Fibroblast of the aortic adventitia (primary cell): ENCODE measurements around the gene PTPN5. TPM values are rescaled to one million over a fixed set of nuclear protein-coding genes. Genes with fewer than 3 reads are reported as not detected.
A peak's percentile ranks its signal among the peaks of the same experiment; 100 is the strongest.
"Not testable (repeated sequence)": the region's sequence is repeated elsewhere in the genome, so short reads cannot be mapped to it uniquely, and the experiment has no call there.

Experiments
- DNase-seq: peaks from one replicate; pipeline ENCODE4 v3.0.0-alpha.2; 2010; ENCODE audit warnings: low read depth
- H3K4me3 ChIP-seq: 2 replicates; pipeline ENCODE4 v1.5.1; 2011; ENCODE audit warnings: low read depth, mild to moderate bottlenecking, control low read depth, low read length, moderate library complexity
- total RNA-seq: library from RNA; depleted of rRNA; stranded (reverse); fragments of >200 nt; gene quantifications from 2 replicates; pipeline ENCODE4 v1.2.3, GENCODE V29; 2012; ENCODE audit warnings: low replicate concordance
- TF ChIP-seq, protein P1 (sequence below): IDR thresholded peaks from 2 replicates; pipeline ENCODE4 v1.5.1; 2011; ENCODE audit warnings: mild to moderate bottlenecking, low read length, control low read depth, inconsistent platforms; ENCODE audit not compliant: insufficient read depth

The PTPN5 gene
- total RNA-seq, result not detected in 2 replicates

DNA sequence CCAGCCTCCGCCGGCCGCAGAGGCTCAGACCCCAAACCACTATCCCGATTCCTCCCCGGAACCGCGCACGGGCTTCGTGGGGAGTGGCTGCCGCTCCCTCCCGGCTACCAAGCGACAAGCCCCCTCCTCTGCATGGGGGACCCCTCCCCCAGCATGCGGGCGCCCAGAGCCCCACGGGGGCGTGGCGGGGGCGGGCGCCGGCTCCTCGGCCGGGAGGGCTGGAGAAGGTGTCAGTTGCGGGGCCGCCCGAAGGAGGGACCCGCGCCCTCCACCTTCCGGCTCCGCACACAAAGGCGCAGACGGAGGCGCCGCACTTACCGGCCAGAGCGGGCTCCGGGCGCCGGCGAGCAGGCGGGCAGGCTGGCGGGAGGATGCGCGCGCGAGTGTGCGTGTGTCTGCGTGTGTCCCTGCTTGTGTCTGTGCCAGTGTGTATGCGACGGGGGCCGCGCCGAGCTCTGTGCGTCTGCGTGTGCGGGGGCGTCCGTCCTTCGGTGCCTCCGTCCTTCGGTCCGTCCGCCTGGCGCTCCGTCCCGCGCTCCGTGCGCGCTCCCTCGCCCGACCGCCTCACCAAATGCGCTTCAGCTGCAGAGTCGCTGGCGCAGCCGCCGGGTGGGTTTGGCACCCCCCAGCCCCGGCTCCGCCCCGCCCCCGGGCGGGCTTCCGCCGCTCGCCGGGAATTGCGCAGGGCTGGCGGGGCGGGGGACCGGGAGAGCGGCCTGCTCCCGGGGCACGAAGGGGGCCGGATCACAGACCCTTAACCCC is at the start of gene PTPN5:
PTPN5 (minus strand) TSS at position 592 of the 762 bp plus-strand sequence. CDS start 19,840 bp downstream, outside the sequence.
- peak within 1 kb of the TSS; percentile 25 for H3K4me3 ChIP-seq
- TF ChIP-seq, protein P1, sequence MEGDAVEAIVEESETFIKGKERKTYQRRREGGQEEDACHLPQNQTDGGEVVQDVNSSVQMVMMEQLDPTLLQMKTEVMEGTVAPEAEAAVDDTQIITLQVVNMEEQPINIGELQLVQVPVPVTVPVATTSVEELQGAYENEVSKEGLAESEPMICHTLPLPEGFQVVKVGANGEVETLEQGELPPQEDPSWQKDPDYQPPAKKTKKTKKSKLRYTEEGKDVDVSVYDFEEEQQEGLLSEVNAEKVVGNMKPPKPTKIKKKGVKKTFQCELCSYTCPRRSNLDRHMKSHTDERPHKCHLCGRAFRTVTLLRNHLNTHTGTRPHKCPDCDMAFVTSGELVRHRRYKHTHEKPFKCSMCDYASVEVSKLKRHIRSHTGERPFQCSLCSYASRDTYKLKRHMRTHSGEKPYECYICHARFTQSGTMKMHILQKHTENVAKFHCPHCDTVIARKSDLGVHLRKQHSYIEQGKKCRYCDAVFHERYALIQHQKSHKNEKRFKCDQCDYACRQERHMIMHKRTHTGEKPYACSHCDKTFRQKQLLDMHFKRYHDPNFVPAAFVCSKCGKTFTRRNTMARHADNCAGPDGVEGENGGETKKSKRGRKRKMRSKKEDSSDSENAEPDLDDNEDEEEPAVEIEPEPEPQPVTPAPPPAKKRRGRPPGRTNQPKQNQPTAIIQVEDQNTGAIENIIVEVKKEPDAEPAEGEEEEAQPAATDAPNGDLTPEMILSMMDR, result no peak
- DNase-seq, result no peak

DNA sequence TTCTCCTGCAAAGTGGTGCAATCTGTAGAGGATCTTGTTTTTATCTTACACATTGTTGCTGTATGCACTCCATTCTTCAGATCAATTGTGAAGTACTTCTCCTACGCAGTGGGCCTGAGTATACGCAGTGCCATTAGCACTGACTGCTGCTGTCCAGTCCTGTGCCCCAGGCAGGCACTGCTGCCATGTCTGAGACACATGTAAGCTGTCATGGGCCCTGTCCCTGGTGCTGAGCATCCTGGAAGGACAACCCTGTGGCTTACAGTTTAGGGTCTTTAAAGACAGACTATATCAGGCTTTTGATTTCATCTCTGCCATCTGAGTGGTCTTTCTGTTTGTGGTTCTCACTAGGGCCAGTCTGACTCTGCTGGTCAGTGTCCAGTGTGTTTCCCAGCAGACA is 44.8 kb upstream of the PTPN5 start:
- TF ChIP-seq, protein P1, result no peak
- no peak for DNase-seq
- no peak overlapping the region for H3K4me3 ChIP-seq

DNA sequence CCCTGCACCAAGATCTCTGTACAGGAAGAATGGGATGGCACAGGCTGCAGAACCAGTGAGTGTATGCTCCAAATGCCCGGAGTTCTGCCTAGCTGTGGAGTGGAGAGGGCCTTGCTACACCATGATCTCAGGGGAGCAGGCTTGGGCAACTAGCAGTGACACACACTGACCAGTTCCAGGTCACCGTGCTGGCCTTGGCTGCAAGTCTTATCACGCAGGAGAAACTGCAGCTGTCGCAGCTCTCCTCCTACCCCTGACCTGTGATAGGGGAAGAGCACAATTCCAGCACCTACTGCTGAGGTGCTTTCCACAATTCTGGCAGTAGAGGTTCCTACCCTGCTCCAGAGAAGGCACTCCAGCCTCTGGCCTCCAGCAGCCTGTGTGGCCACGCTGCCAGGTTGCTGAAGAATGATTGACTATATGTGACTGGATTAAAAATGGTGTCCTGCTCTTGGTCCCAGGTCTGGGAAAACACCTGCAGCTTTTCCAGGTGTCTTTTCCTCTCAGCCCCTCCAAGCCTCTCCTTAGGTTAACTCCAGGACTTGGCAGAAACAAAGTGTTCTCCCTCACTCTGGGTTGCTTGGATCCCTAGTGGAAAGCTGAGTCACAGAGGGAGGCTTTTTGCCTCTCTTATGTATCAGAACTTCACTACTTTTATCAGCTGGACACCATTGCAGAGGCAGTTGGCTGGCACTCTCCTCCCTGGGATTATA is 43.3 kb upstream of the PTPN5 start:
- TF ChIP-seq, protein P1, result no peak
- no peak overlapping the region for H3K4me3 ChIP-seq
- no peak for DNase-seq

DNA sequence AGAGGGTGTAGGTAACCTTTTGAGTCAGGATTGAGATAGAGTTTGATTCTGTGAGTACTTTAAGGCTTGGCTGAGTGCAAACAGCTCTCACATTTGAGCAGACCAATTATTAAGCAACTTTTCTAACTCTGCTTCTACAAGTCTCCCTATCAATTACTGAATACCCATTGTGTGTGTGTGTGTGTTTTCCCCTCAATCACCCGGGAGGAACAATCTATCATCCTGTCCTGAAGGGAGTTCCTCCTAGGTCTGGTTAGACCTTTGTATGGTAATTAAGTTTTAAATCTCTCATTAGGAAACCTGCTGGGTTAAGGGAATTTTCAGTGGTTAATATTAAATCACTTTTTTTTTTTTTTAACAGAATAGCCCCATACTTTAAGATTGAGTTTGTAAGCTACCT is 28.6 kb upstream of the PTPN5 start:
- H3K4me3 ChIP-seq, DNase-seq: not testable (repeated sequence)

DNA sequence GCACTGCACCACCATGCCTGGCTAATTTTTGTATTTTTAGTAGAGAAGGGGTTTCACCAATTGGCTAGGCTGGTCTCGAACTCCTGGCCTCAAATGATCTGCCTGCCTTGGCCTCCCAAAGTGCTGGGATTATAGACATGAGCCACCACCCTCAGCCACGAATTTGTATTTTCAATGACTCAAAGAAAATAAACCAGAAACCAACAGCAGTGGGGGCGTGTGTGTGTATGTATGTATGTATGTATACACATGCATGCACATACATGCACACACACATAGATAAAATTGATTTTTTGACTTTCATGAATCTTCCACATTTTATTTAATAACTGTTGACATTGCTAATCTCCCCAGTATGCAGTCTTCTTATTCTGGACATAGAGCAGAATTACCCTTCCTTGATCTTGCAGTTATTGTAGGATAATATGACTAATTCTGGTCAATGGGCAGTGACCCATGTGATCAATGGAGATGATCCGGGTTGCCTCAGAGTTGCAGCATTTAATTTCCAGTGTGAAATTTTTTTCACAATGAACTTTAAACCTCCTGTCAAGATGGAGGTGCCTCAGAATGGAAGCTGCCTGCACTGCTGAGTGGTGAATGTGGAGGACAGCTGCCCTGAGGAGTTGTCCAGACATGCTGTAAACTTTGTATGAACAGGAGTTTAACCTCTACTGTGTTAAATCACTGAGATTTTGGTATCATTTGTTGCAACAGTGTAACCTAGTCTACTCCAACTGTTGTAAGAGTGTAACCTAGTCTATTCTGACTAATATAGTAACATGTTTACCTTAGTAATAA is 12.8 kb upstream of the PTPN5 start:
- no peak overlapping the region for H3K4me3 ChIP-seq
- DNase-seq, result no peak
- TF ChIP-seq, protein P1, result no peak

DNA sequence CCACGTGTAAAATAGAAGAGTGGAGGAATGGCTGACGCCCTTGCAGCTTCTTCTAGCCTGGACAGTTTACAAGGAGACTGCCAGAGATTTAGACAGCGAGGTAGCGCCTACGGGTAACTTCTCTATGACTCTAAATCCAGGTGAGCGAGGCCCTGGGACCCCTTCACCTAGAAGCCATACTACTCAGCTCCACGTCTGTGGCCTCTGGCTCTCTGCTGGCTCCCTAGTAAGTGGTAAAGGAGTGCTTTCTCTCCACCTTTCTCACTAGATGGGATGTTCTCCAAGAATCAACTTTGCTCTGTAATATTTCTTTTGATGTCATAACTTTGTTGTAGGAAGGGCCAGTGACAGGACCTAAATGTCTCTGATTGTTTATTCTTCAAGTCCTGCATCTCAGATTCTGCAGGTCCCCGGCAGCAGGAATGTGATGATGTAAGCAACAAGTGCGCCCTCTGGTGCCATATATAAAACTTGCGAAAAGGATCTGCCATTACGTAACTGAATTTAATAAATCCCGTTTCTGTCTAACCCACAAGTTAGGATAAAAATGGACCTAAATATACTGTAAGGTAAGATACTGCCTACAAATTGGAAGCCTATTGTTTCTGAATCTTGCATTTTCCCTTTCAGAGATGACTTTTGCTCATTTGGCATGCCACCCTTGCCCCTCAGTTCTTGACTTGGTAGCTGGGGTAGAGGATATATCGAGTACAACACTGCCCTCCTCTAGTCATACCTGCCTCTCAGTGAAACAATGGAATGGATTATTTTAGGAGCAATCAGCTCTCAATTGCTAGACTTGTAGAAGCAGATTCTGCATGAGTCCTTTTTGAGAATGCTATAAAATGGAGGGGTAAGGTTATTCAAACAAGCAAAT is 11.0 kb upstream of the PTPN5 start:
- TF ChIP-seq, protein P1, result peak; percentile 59
- H3K4me3 ChIP-seq, result no peak overlapping the region
- DNase-seq, result peak; percentile 79
